CD4-positive, CD25-positive, alpha-beta regulatory T cell (primary cell): ENCODE results near the gene SERPINB1. TPM values are rescaled to one million over a fixed set of nuclear protein-coding genes. Genes with fewer than 3 reads are reported as not detected.
A peak's percentile ranks its signal among the peaks of the same experiment; 100 is the strongest.

Experiments used
- ATAC-seq, 2 donors: fragments of 150-1000 bp; cut with Tn5 transposase; one replicate each; pipeline ENCODE4 v1.10.0; 2021; ENCODE audit warnings: low read depth in 2 of 2, moderate number of reproducible peaks in 2 of 2, moderate library complexity in 1 of 2
- DNase-seq, 3 donors: peaks; one replicate each; pipeline versions ENCODE4 v3.0.0 to v3.0.0-alpha.2; 2012 to 2022; ENCODE audit warnings: mixed read lengths in 1 of 3
- H3K27ac ChIP-seq: one replicate; pipeline ENCODE4 v1.7.0; 2013; ENCODE audit warnings: mild to moderate bottlenecking, low read length; ENCODE audit not compliant: insufficient read depth, poor library complexity, severe bottlenecking
- H3K27me3 ChIP-seq: one replicate; pipeline ENCODE4 v1.7.0; 2013; ENCODE audit warnings: low read length; ENCODE audit not compliant: control insufficient read depth, insufficient read depth
- H3K36me3 ChIP-seq: one replicate; pipeline ENCODE4 v1.7.0; 2013; ENCODE audit warnings: mild to moderate bottlenecking, low read length, moderate library complexity; ENCODE audit not compliant: control insufficient read depth, insufficient read depth
- H3K4me1 ChIP-seq: 2 replicates; pipeline ENCODE4 v1.7.0; 2013; ENCODE audit warnings: mild to moderate bottlenecking, low read length; ENCODE audit not compliant: insufficient read depth, control insufficient read depth, poor library complexity, severe bottlenecking
- H3K4me3 ChIP-seq: one replicate; pipeline ENCODE4 v1.7.0; 2013; ENCODE audit warnings: low read depth, mild to moderate bottlenecking, low read length, moderate library complexity
- H3K9me3 ChIP-seq, 2 experiments: 1 replicate in 1 of 2; 2 replicates in 1 of 2; pipeline ENCODE4 v1.7.0; 2013; ENCODE audit warnings: low read length in 2 of 2, mild to moderate bottlenecking in 1 of 2, moderate library complexity in 1 of 2; ENCODE audit not compliant: control insufficient read depth in 2 of 2
- H3K27ac Mint-ChIP-seq, 3 donors: one replicate each; pipeline ENCODE4 v1.8.0; 2020 to 2022; ENCODE audit warnings: mild to moderate bottlenecking in 3 of 3, mixed read lengths in 3 of 3, moderate library complexity in 2 of 3
- H3K27me3 Mint-ChIP-seq: one replicate; pipeline ENCODE4 v1.8.0; 2022; ENCODE audit warnings: mild to moderate bottlenecking, mixed read lengths
- H3K36me3 Mint-ChIP-seq: one replicate; pipeline ENCODE4 v1.8.0; 2020; ENCODE audit warnings: mixed read lengths
- H3K4me1 Mint-ChIP-seq, 4 donors: one replicate each; pipeline ENCODE4 v1.8.0; 2020 to 2022; ENCODE audit warnings: mixed read lengths in 4 of 4, mild to moderate bottlenecking in 1 of 4
- H3K4me3 Mint-ChIP-seq, 4 donors: one replicate each; pipeline ENCODE4 v1.8.0; 2020 to 2022; ENCODE audit warnings: mild to moderate bottlenecking in 4 of 4, mixed read lengths in 4 of 4, moderate library complexity in 3 of 4
- H3K9me3 Mint-ChIP-seq, 7 donors: one replicate each; pipeline ENCODE4 v1.8.0; 2020 to 2022; ENCODE audit warnings: mixed read lengths in 7 of 7, mild to moderate bottlenecking in 3 of 7, moderate library complexity in 2 of 7
- polyA plus RNA-seq, 4 donors: library from polyadenylated mRNA; unstranded; fragments of 300-500 nt; fragmentation: Illumina TruSeq; gene quantifications; one replicate each; pipeline ENCODE4 v1.2.3, GENCODE V29; 2021
- total RNA-seq: library from RNA; stranded (reverse); gene quantifications from one replicate; pipeline ENCODE4 v1.2.3, GENCODE V29; 2022

Gene SERPINB1
- total and polyA plus RNA-seq, 5 donors from 2014 or later: 38.1 to 116 (median 109) TPM

- Histone ChIP-seq H3K36me3 (no peaks in the 10 kb centered on the region), H3K4me3 (no peak overlapping the region), H3K4me1 (peaks cover 63% of the 10 kb centered on the region), H3K27me3 (no peaks in the 10 kb centered on the region), H3K9me3 (no peaks in the 10 kb centered on the region), H3K27ac (no peak overlapping the region)
- Mint-ChIP-seq H3K9me3 (peaks cover 0 to 6% (median 4%) of the 10 kb centered on the region in 7 donors), H3K27me3 (no peaks in the 10 kb centered on the region), H3K4me1 (peaks cover 32 to 68% (median 54%) of the 10 kb centered on the region in 4 donors), H3K4me3 (no peak overlapping the region), H3K27ac (peak overlapping the region in 2 of 3 donors; percentile 48 to 93), H3K36me3 (peaks cover 3% of the 10 kb centered on the region)
- no peak for DNase-seq
- no peak for ATAC-seq
Measured at GRCh38 chr6:2852514-2852855, 10.8 kb upstream of the SERPINB1 start.

- H3K36me3 Mint-ChIP-seq: peaks cover 3% of the 10 kb centered on the region
- H3K4me3 Mint-ChIP-seq: no peak overlapping the region
- H3K4me1 ChIP-seq: peaks cover 58% of the 10 kb centered on the region
- no peak for ATAC-seq
- no peak overlapping the region for H3K27ac ChIP-seq
- no peaks in the 10 kb centered on the region for H3K27me3 ChIP-seq
- H3K9me3 ChIP-seq: no peaks in the 10 kb centered on the region
- H3K4me3 ChIP-seq: no peak overlapping the region
- peaks cover 29 to 66% (median 51%) of the 10 kb centered on the region in 4 donors for H3K4me1 Mint-ChIP-seq
- peaks cover 0 to 6% (median 4%) of the 10 kb centered on the region in 7 donors for H3K9me3 Mint-ChIP-seq
- H3K36me3 ChIP-seq: no peaks in the 10 kb centered on the region
- peak overlapping the region in 1 of 3 donors; percentile 93 for H3K27ac Mint-ChIP-seq
- H3K27me3 Mint-ChIP-seq: no peaks in the 10 kb centered on the region
- no peak for DNase-seq
Measured at GRCh38 chr6:2851727-2852513, 10.3 kb upstream of the SERPINB1 start.

- H3K27me3 Mint-ChIP-seq: no peaks in the 10 kb centered on the region
- no peaks in the 10 kb centered on the region for H3K27me3 ChIP-seq
- peaks cover 0 to 6% (median 4%) of the 10 kb centered on the region in 7 donors for H3K9me3 Mint-ChIP-seq
- no peak for DNase-seq
- no peak for ATAC-seq
- no peaks in the 10 kb centered on the region for H3K36me3 ChIP-seq
- H3K4me1 Mint-ChIP-seq: peaks cover 38 to 62% (median 54%) of the 10 kb centered on the region in 4 donors
- peak overlapping the region; percentile 17 to 87 (median 48) for H3K27ac Mint-ChIP-seq
- peaks cover 3% of the 10 kb centered on the region for H3K36me3 Mint-ChIP-seq
- no peak overlapping the region for H3K27ac ChIP-seq
- H3K4me3 ChIP-seq: no peak overlapping the region
- no peaks in the 10 kb centered on the region for H3K9me3 ChIP-seq
- peak overlapping the region in 1 of 4 donors; percentile 19 for H3K4me3 Mint-ChIP-seq
- peaks cover 54% of the 10 kb centered on the region for H3K4me1 ChIP-seq
Measured at GRCh38 chr6:2850538-2851113, 9.0 kb upstream of the SERPINB1 start.

- peak overlapping the region; percentile 63 for H3K27ac ChIP-seq
- H3K9me3 Mint-ChIP-seq: peaks cover 0 to 6% (median 4%) of the 10 kb centered on the region in 7 donors
Measured at GRCh38 chr6:2848851-2849250, 7.2 kb upstream of the SERPINB1 start.

GRCh38 chr6:2845880-2846208 is 4.2 kb upstream of the SERPINB1 start:
- Histone ChIP-seq H3K9me3 (no peaks in the 10 kb centered on the region), H3K4me1 (peaks cover 40% of the 10 kb centered on the region), H3K4me3 (no peak overlapping the region), H3K27me3 (no peaks in the 10 kb centered on the region), H3K27ac (peak overlapping the region; percentile 45), H3K36me3 (no peaks in the 10 kb centered on the region)
- Mint-ChIP-seq H3K4me3 (peak overlapping the region; percentile 50 to 83 (median 64)), H3K27ac (peak overlapping the region; percentile 58 to 86 (median 81)), H3K36me3 (peaks cover 3% of the 10 kb centered on the region), H3K27me3 (no peaks in the 10 kb centered on the region), H3K9me3 (peaks cover 0 to 6% (median 4%) of the 10 kb centered on the region in 7 donors), H3K4me1 (peaks cover 34 to 60% (median 39%) of the 10 kb centered on the region in 4 donors)
- ATAC-seq (no peak), DNase-seq (no peak)

More at GRCh38 chr6:2848851-2849250, 7.2 kb upstream of the SERPINB1 start:
- peaks cover 3% of the 10 kb centered on the region for H3K36me3 Mint-ChIP-seq
- no peaks in the 10 kb centered on the region for H3K27me3 Mint-ChIP-seq
- Histone ChIP-seq H3K4me1 (peaks cover 37% of the 10 kb centered on the region), H3K9me3 (no peaks in the 10 kb centered on the region), H3K36me3 (no peaks in the 10 kb centered on the region), H3K27me3 (no peaks in the 10 kb centered on the region), H3K4me3 (peak overlapping the region; percentile 42)
- H3K4me1 Mint-ChIP-seq: peaks cover 28 to 47% (median 37%) of the 10 kb centered on the region in 4 donors
- DNase-seq: peak; percentile 63 to 95 (median 83)
- peak overlapping the region; percentile 83 to 97 (median 91) for H3K27ac Mint-ChIP-seq
- H3K4me3 Mint-ChIP-seq: peak overlapping the region; percentile 65 to 81 (median 78)
- ATAC-seq: peak; percentile 83 to 89

GRCh38 chr6:2844008-2844407 is 2.3 kb upstream of the SERPINB1 start:
- Histone ChIP-seq H3K27ac (no peak overlapping the region), H3K36me3 (peaks cover 9% of the 10 kb centered on the region), H3K27me3 (no peaks in the 10 kb centered on the region), H3K9me3 (no peaks in the 10 kb centered on the region), H3K4me1 (peaks cover 53% of the 10 kb centered on the region), H3K4me3 (no peak overlapping the region)
- peak overlapping the region in 3 of 4 donors; percentile 7 to 90 (median 65) for H3K4me3 Mint-ChIP-seq
- peaks cover 0 to 5% (median 2%) of the 10 kb centered on the region in 7 donors for H3K9me3 Mint-ChIP-seq
- H3K27ac Mint-ChIP-seq: peak overlapping the region in 1 of 3 donors; percentile 21
- peaks cover 12% of the 10 kb centered on the region for H3K36me3 Mint-ChIP-seq
- H3K27me3 Mint-ChIP-seq: no peaks in the 10 kb centered on the region
- no peak for DNase-seq
- no peak for ATAC-seq
- peaks cover 43 to 72% (median 53%) of the 10 kb centered on the region in 4 donors for H3K4me1 Mint-ChIP-seq

GRCh38 chr6:2843138-2843740 is 1.6 kb upstream of the SERPINB1 start:
- Mint-ChIP-seq H3K27me3 (no peaks in the 10 kb centered on the region), H3K4me1 (peaks cover 36 to 70% (median 50%) of the 10 kb centered on the region in 4 donors), H3K9me3 (peaks cover 0 to under 1% (median 0%) of the 10 kb centered on the region in 7 donors), H3K4me3 (peak overlapping the region; percentile 87 to 94 (median 92)), H3K27ac (peak overlapping the region in 2 of 3 donors; percentile 87 to 93), H3K36me3 (peaks cover 11% of the 10 kb centered on the region)
- no peaks in the 10 kb centered on the region for H3K27me3 ChIP-seq
- peaks cover 46% of the 10 kb centered on the region for H3K4me1 ChIP-seq
- no peak for DNase-seq
- H3K9me3 ChIP-seq: no peaks in the 10 kb centered on the region
- H3K4me3 ChIP-seq: no peak overlapping the region
- no peak for ATAC-seq
- H3K27ac ChIP-seq: no peak overlapping the region
- H3K36me3 ChIP-seq: peaks cover 17% of the 10 kb centered on the region
